ENCODE measurements around the gene MRAS. TPM values are rescaled to one million over a fixed set of nuclear protein-coding genes. Genes with fewer than 3 reads are reported as not detected.

Gene MRAS
- total and polyA plus RNA-seq, 2 of the 13 experiments (the other 11 are each of a cell fraction or from before 2014, with no cell fraction given) = 8.8 to 36.2 TPM

DNA sequence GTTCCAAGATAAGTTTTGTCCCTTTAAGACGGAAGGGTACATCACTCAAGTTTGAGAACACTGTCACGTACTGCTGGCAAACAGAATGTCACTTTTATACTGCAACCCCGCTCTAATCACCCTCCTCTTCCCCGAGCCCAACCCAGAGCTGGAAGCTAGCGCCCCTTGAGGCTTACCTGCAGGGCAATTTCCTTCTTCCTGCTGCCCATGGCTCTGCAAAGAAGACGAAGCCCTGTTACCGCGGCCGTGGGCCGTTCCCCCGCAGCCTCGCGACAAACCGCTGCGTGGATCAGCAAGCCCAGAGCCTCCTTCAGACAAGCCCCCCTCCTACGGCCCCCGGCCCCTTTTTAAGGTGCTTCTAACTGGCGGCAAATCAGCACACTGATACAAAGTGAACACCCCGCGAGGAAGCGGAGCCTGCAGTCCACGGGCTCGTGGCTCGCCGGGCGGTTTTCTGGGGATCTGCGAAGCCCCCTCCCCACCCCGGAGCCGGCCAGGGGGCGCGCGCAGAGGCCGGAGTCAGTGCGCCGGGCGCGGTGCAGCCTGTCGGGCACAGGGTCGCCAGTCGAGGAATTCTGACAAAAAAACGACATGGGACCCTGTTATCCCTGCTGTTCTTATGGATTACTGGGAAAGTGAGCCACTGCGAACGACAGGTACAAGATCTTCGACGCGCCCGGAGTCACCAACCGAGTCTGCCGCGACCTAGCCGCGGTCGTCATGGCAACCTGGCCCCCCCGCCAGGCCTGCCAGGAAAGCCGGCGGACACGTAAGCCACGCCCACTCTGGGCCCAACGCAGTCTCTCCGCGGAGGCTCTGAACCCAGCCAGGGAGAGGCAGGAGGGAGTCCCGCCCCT lies 19.0 kb upstream of the MRAS start, which contains the start of gene NME9 (continued):
- TF ChIP-seq ZNF782 (CRISPR knock-in tag; IDR thresholded peaks at IDR 0.05; ENCODE audit: borderline replicate concordance) (0 out of 2 replicates have a peak, but pooled peaks have one; percentile 68), PAF1 (CRISPR knock-in tag; IDR thresholded peaks at IDR 0.05) (no peak), MTA1 (CRISPR knock-in tag; IDR thresholded peaks at IDR 0.05; ENCODE audit: borderline replicate concordance) (peak; percentile 53; the same call in 1 of the 2 replicates), ZFY (CRISPR knock-in tag; IDR thresholded peaks at IDR 0.05) (peak; percentile 47), RFX5 (IDR thresholded peaks at IDR 0.05; ENCODE audit: low read depth, low read length) (no peak), ZNF672 (CRISPR knock-in tag; IDR thresholded peaks at IDR 0.05) (no peak), ZNF547 (CRISPR knock-in tag; IDR thresholded peaks at IDR 0.05) (0 out of 2 replicates have a peak, but pooled peaks have one; percentile 59), ZNF7 (CRISPR knock-in tag; IDR thresholded peaks at IDR 0.05) (no peak), ZNF737 (CRISPR knock-in tag; IDR thresholded peaks at IDR 0.05; ENCODE audit: borderline replicate concordance) (no peak), NFKBIZ (CRISPR knock-in tag; IDR thresholded peaks at IDR 0.05) (no peak), GABPA (IDR thresholded peaks at IDR 0.05; ENCODE audit: low read depth, low read length) (no peak), GABPA (CRISPR knock-in tag; IDR thresholded peaks at IDR 0.05; ENCODE audit: low read depth) (no peak), HDAC6 (IDR thresholded peaks at IDR 0.05; ENCODE audit: low read depth, low read length) (no peak), ZBTB7A (CRISPR knock-in tag; IDR thresholded peaks at IDR 0.05) (no peak), HHEX (CRISPR knock-in tag; IDR thresholded peaks at IDR 0.05) (no peak), ZNF605 (CRISPR knock-in tag; IDR thresholded peaks at IDR 0.05) (no peak), ZNF326 (CRISPR knock-in tag; IDR thresholded peaks at IDR 0.05; ENCODE audit: borderline replicate concordance) (no peak), ZNF841 (CRISPR knock-in tag; IDR thresholded peaks at IDR 0.05; ENCODE audit: borderline replicate concordance) (no peak), ZNF160 (CRISPR knock-in tag; IDR thresholded peaks at IDR 0.05) (no peak), SMC3 (IDR thresholded peaks at IDR 0.05; ENCODE audit: low read length) (no peak), ZNF30 (CRISPR knock-in tag; IDR thresholded peaks at IDR 0.05) (no peak), POLR2A (IDR thresholded peaks at IDR 0.05; ENCODE audit: insufficient read depth in 1 of 2, low read depth in 2 of 2, low read length in 2 of 2) (no peak)
- TF ChIP-seq, protein P1, sequence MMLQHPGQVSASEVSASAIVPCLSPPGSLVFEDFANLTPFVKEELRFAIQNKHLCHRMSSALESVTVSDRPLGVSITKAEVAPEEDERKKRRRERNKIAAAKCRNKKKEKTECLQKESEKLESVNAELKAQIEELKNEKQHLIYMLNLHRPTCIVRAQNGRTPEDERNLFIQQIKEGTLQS (CRISPR knock-in tag; IDR thresholded peaks at IDR 0.05) = no peak
- TF ChIP-seq, protein P2, sequence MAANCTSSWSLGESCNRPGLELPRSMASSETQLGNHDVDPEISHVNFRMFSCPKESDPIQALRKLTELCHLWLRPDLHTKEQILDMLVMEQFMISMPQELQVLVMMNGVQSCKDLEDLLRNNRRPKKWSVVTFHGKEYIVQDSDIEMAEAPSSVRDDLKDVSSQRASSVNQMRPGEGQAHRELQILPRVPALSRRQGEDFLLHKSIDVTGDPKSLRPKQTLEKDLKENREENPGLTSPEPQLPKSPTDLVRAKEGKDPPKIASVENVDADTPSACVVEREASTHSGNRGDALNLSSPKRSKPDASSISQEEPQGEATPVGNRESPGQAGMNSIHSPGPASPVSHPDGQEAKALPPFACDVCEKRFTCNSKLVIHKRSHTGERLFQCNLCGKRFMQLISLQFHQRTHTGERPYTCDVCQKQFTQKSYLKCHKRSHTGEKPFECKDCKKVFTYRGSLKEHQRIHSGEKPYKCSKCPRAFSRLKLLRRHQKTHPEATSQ (CRISPR knock-in tag; IDR thresholded peaks at IDR 0.05; ENCODE audit: borderline replicate concordance) = no peak; the same call in 1 of the 2 replicates
- TF ChIP-seq, protein P3, sequence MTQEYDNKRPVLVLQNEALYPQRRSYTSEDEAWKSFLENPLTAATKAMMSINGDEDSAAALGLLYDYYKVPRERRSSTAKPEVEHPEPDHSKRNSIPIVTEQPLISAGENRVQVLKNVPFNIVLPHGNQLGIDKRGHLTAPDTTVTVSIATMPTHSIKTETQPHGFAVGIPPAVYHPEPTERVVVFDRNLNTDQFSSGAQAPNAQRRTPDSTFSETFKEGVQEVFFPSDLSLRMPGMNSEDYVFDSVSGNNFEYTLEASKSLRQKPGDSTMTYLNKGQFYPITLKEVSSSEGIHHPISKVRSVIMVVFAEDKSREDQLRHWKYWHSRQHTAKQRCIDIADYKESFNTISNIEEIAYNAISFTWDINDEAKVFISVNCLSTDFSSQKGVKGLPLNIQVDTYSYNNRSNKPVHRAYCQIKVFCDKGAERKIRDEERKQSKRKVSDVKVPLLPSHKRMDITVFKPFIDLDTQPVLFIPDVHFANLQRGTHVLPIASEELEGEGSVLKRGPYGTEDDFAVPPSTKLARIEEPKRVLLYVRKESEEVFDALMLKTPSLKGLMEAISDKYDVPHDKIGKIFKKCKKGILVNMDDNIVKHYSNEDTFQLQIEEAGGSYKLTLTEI (CRISPR knock-in tag; conservative IDR thresholded peaks at IDR 0.05) = no peak
